Breast epithelium (tissue), 4 donors: ENCODE measurements around the gene CCDC97. TPM values are rescaled to one million over a fixed set of nuclear protein-coding genes. Genes with fewer than 3 reads are reported as not detected.

Experiments used
- DNase-seq, 2 donors: peaks; one replicate each; pipeline ENCODE4 v3.0.0-alpha.2; 2019; ENCODE audit warnings: low spot score in 2 of 2
- H3K27ac ChIP-seq, 2 donors: fragments of 200-600 bp; sonication (generic) in 1 of 2; one replicate each; pipeline ENCODE4 v1.5.1; 2016 to 2019; ENCODE audit warnings: mild to moderate bottlenecking in 1 of 2
- H3K27me3 ChIP-seq, 2 donors: fragments of 200-600 bp; sonication (generic) in 1 of 2; one replicate each; pipeline versions ENCODE4 v1.5.1 to v1.6.0; 2017 to 2019; ENCODE audit warnings: control low read depth in 1 of 2, mild to moderate bottlenecking in 1 of 2
- H3K36me3 ChIP-seq: fragments of 200-600 bp; one replicate; pipeline ENCODE4 v1.5.1; 2019
- H3K4me1 ChIP-seq, 2 donors: fragments of 200-600 bp; sonication (generic); one replicate each; pipeline ENCODE4 v1.5.1; 2016 to 2019; ENCODE audit warnings: control low read depth in 1 of 2
- H3K4me3 ChIP-seq, 3 donors: fragments of 200-600 bp; sonication (generic); 1 replicate in 2 of 3; 2 replicates in 1 of 3; pipeline ENCODE4 v1.5.1; 2016 to 2019; ENCODE audit warnings: mild to moderate bottlenecking in 3 of 3, moderate library complexity in 2 of 3
- H3K9me3 ChIP-seq, 2 donors: fragments of 200-600 bp; sonication (generic) in 1 of 2; one replicate each; pipeline ENCODE4 v1.5.1; 2016 to 2019; ENCODE audit warnings: control low read depth in 1 of 2
- POLR2A ChIP-seq: fragments of 450-650 bp; IDR thresholded peaks from one replicate; pipeline ENCODE4 v1.6.1; 2016; ENCODE audit warnings: antibody characterized with exemption, mild to moderate bottlenecking, moderate library complexity
- POLR2AphosphoS5 ChIP-seq, 3 donors: sonication (generic); formaldehyde crosslinking; IDR thresholded peaks; one replicate each; pipeline ENCODE4 v1.6.1; 2017; ENCODE audit warnings: antibody characterized with exemption in 3 of 3
- intact Hi-C: fragments of 100-400 bp; cut with DNase I; formaldehyde crosslinking; loops from one replicate; pipeline ENCODE4 v1.15.1; 2023; ENCODE audit warnings: low total_unique reads
- total RNA-seq, 3 donors: library from RNA; depleted of rRNA; stranded (reverse); fragments of >200 nt; gene quantifications; one replicate each; pipeline ENCODE4 v1.1.0, GENCODE V29; 2016
- TF ChIP-seq, protein P1 (sequence below), 3 donors: fragments of 450-650 bp; IDR thresholded peaks; one replicate each; pipeline ENCODE4 v1.5.1; 2016 to 2017; ENCODE audit warnings: antibody characterized with exemption in 3 of 3, mild to moderate bottlenecking in 3 of 3, moderate library complexity in 3 of 3

The CCDC97 gene
- total RNA-seq: 10 to 100 TPM; 15.4 to 15.7 (median 15.4) TPM

DNA sequence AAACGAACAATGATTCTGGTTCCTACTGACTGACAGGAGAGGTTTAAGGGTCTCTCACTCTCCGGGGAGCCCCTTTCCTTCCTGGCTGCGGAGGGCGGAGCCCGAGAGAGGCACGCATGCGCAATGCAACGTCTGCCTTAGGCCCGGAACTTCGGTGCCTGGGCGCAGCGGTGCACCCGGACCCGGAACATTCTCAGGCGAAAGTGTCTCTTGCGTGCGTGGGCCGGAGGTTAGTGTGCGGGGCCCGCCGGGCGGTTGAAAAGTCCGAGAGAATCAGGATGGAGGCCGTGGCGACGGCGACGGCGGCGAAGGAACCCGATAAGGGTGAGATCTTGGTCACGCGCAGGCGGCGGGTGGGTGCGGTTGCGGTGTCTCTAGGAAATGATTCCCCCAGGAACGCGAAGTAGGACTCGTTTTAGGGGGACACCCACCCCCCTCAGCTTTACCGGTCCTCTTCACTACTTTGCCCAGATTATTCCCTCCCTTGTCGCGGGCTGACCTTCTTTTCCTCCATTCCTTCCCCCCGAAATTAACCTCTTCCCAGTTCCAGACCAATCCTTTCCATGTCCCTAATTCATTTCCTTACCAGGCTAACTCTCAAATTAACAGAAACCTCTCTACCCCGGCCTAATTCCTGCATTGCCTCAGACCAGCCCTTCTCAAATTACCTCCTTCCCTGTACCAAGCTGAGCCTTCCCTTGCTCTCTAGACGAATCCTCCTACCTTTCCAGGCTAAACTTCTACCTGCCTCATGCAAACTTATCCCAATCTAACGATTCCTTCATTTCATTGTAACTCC, at the start of gene CCDC97:
TSS of gene CCDC97 (plus strand) at position 140 of the 799 bp plus-strand sequence. CDS start at position 279, 139 bp downstream.
- peak within 1 kb of the TSS; percentile 74 to 94 (median 79) for H3K4me3 ChIP-seq
- peak; percentile 71 to 82 for DNase-seq
- H3K9me3 ChIP-seq: no peaks in the 10 kb centered on the region
- TF ChIP-seq, protein P1, sequence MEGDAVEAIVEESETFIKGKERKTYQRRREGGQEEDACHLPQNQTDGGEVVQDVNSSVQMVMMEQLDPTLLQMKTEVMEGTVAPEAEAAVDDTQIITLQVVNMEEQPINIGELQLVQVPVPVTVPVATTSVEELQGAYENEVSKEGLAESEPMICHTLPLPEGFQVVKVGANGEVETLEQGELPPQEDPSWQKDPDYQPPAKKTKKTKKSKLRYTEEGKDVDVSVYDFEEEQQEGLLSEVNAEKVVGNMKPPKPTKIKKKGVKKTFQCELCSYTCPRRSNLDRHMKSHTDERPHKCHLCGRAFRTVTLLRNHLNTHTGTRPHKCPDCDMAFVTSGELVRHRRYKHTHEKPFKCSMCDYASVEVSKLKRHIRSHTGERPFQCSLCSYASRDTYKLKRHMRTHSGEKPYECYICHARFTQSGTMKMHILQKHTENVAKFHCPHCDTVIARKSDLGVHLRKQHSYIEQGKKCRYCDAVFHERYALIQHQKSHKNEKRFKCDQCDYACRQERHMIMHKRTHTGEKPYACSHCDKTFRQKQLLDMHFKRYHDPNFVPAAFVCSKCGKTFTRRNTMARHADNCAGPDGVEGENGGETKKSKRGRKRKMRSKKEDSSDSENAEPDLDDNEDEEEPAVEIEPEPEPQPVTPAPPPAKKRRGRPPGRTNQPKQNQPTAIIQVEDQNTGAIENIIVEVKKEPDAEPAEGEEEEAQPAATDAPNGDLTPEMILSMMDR (IDR thresholded peaks at IDR 0.05): no peak
- TF ChIP-seq POLR2AphosphoS5 (IDR thresholded peaks at IDR 0.05) (peak; percentile 82 to 93 (median 87)), POLR2A (peak; percentile 47)
- H3K27me3 ChIP-seq: no peaks in the 10 kb centered on the region
- intact Hi-C loops: no loop called here
- peaks cover 3 to 18% of the 10 kb centered on the region in 2 donors for H3K4me1 ChIP-seq
- H3K27ac ChIP-seq: peak within 1 kb of the TSS; percentile 96 to 98
- peaks cover 9% of the 10 kb centered on the region for H3K36me3 ChIP-seq

DNA sequence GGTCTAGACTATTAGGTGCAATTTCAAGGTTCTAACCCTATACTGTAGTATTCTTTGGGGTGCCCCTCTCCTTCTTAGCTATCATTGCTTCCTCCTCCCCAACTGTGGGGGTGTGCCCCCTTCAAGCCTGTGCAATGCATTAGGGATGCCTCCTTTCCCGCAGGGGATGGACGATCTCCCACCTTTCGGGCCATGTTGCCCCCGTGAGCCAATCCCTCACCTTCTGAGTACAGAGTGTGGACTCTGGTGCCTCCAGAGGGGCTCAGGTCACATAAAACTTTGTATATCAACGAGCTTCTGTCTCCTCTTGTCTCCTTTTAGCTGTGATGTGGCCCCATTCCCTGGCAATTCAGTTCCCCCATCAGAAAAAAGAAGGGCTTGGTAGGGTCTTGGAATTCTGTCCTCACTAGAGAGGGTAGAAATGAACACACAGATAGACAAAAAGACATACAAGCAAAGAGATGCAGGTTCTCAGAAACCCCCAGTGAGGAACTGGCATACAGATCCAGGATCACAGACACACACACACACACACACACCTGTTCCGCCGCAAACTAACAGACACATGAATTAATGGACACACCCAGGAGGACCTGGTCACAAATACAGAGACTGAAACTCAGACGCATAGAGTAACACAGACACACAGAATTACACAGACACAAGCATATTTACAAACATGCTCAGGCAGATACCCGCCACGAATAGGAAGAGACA, 48.3 kb upstream of the CCDC97 start:
- DNase-seq: no peak
- Histone ChIP-seq H3K4me1 (peaks cover 0 to 6% of the 10 kb centered on the region in 2 donors), H3K27ac (peak overlapping the region; percentile 98 to 100), H3K27me3 (no peaks in the 10 kb centered on the region), H3K4me3 (peak overlapping the region; percentile 73 to 87 (median 75)), H3K9me3 (no peaks in the 10 kb centered on the region), H3K36me3 (no peaks in the 10 kb centered on the region)
- no peak for TF ChIP-seq POLR2A
- TF ChIP-seq POLR2AphosphoS5 (IDR thresholded peaks at IDR 0.05): no peak
- TF ChIP-seq, protein P1 (IDR thresholded peaks at IDR 0.05): no peak
- intact Hi-C loops: no loop called here

DNA sequence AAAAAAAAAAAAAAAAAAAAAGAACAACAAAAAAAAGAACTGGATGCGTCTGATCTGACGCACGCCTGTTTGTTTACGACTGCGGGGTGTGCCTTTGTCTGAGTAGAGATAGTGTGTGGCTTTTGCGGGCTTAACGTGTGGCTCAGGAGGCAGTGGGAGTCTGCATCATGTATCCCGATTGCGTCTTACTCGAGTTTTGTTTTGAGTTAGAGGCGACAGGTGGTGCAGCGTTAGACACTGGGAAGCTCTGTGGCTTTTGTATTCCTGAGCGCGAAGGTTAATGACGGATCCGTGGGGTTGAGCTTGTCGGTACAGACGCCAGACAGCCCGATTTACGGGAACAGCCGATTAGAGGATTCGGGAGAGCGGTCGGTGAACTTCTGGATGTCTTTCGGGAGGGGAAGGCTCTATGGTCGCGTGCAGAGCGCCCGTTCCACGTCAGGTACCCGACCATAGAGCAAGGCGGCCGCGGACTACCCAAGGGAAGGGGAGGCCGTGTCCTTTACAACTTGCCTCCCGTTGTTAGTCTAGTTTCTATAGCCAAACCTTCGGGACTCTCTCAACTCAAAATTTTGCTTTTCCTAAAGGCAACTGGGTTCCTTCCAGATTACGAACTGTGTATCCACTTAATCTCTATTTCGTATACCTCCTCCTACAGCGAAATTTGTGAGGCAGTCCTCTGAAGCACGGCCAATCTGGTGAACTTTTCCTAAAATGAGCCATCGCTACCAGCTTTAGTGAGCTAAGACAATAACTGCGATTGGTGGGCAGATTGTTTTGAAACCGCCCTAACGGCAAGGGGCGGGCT, 46.7 kb upstream of the CCDC97 start:
- peak; percentile 66 to 71 for DNase-seq
- H3K9me3 ChIP-seq: no peaks in the 10 kb centered on the region
- no peaks in the 10 kb centered on the region for H3K36me3 ChIP-seq
- H3K4me1 ChIP-seq: peaks cover 0 to 12% of the 10 kb centered on the region in 2 donors
- peak overlapping the region; percentile 73 to 87 (median 75) for H3K4me3 ChIP-seq
- H3K27me3 ChIP-seq: no peaks in the 10 kb centered on the region
- peak; percentile 42 to 89 (median 81) for TF ChIP-seq POLR2AphosphoS5 (IDR thresholded peaks at IDR 0.05)
- TF ChIP-seq POLR2A: peak; percentile 83
- TF ChIP-seq, protein P1 (IDR thresholded peaks at IDR 0.05): no peak
- intact Hi-C loops: no loop called here
- peak overlapping the region; percentile 98 to 100 for H3K27ac ChIP-seq

DNA sequence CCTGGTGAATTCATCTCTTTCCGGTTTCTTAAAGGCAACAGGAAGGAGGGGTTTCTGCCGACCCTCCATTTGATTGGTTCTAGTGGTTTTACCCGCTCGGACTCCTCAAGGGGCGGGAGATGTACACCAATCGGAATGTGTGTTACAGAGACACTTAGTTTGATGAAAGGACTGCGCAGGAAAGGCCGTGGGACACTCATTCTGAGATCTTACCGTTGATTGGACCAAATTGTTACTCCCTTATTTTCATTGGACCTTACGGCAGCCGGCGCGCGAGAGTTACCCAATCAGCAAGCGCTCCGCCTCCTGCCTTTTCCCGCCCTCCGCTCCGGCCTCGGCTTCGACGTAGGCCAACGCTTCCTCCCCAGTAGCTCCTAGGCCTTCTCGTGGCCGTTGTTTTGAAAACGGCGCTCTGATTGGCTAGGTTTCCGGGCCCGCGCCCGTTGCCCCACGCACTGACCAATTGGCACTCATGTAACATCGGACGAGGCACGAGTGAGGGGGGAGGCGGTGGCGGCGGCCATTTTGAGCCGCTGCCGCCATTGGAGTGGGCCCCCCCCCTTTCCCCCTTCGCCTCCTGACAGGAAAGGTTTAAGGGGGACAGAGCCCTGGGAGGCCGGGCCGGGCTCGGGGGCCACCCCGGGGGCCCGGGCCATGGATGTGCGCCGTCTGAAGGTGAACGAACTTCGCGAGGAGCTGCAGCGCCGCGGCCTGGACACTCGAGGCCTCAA, 46.0 kb upstream of the CCDC97 start, which contains the start of gene HNRNPUL1:
TSS of gene HNRNPUL1 (plus strand) at position 523 of the 731 bp plus-strand sequence. CDS start at position 655, 132 bp downstream.
- intact Hi-C loops: no loop called here
- H3K27ac ChIP-seq: peak within 1 kb of the TSS; percentile 98 to 100
- TF ChIP-seq, protein P1 (IDR thresholded peaks at IDR 0.05): peak in 2 of 3 donors; percentile 37 to 43
- TF ChIP-seq POLR2AphosphoS5 (IDR thresholded peaks at IDR 0.05): peak; percentile 80 to 95 (median 90)
- peak; percentile 52 for TF ChIP-seq POLR2A
- H3K36me3 ChIP-seq: peaks cover 4% of the 10 kb centered on the region
- H3K27me3 ChIP-seq: no peaks in the 10 kb centered on the region
- H3K9me3 ChIP-seq: no peaks in the 10 kb centered on the region
- H3K4me1 ChIP-seq: peaks cover 0 to 12% of the 10 kb centered on the region in 2 donors
- peak within 1 kb of the TSS; percentile 73 to 99 (median 91) for H3K4me3 ChIP-seq
- peak; percentile 100 for DNase-seq
